Measurements from ENCODE around the gene MAD1L1.

- no peak for TF ChIP-seq CTCF (IDR thresholded peaks at IDR 0.05)
- no peak for TF ChIP-seq POLR2A (IDR thresholded peaks at IDR 0.05)
These were observed 169.0 kb downstream of the MAD1L1 start for GRCh38 chr7:2063563-2064260.
